ENCODE measurements around the gene POTED.
"Not testable (repeated sequence)": the region's sequence is repeated elsewhere in the genome, so short reads cannot be mapped to it uniquely, and the experiment has no call there.

Gene POTED

DNA sequence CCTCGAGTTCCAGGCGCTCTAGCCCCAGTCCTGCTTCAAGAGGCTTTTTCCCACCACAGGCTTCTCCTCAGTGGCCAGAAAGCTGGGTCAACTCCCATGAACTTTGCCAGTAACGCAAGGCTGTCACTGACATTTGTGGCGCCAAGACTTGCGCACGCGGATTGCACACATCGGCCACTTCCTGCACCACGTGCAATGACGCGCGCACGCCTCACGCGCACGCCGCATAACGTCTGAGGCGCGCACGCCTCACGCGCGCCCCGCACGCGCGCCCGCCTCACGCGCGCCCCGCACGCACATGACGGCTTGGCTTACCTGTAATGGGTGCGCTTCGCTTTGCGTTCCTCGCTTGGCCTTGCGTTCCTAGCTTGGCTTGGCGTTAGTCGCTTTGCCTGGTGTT is at the start of gene POTED:
POTED (plus strand) TSS at position 301 of the 400 bp plus-strand sequence. CDS start 452 bp downstream, outside the sequence.
- not testable (repeated sequence) for DNase-seq (ENCODE audit: low read depth)

DNA sequence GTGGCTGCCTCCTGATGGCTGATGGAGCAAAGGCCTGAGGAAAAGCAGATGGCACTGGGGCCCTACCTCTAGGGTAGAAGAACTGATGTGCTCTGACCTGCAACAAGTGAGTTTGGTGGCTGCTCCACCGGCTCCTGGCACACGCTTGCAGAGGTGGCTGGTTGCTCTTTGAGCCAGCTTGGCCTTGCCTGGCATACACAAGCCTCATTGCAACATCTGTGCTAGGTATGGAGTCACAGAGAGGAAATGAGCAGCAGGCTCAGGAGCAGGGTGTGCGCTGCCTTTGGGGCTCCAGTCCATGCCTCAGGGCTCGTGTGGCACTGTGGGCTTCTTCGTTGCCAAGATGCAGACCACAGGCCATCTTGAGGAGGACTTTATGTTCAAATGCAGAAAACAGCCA is 40.5 kb downstream of the POTED start:
- not testable (repeated sequence) for DNase-seq (ENCODE audit: low read depth)

GRCh38 chr21:13651746-13652145 is 42.2 kb downstream of the POTED start:
- DNase-seq (ENCODE audit: low read depth) = not testable (repeated sequence)

All from activated T-cell treated with anti-CD3 and anti-CD28 coated beads for 1 hour (primary cell).